GM12864 (cell line): ENCODE data around the gene SPAG8.

Experiments
- DNase-seq: peaks from one replicate; pipeline ENCODE4 v3.0.0-alpha.2; 2011; ENCODE audit warnings: low read depth
- H3K4me3 ChIP-seq: 2 replicates; pipeline ENCODE4 v1.5.1; 2011; ENCODE audit warnings: mild to moderate bottlenecking, low read depth, low read length, control low read depth
- TF ChIP-seq, protein P1 (sequence below): IDR thresholded peaks from 2 replicates; pipeline ENCODE4 v1.5.1; 2011; ENCODE audit warnings: low read depth, mild to moderate bottlenecking, moderate library complexity, low read length, control low read depth, inconsistent platforms; ENCODE audit errors: missing control alignments

Gene SPAG8

DNA sequence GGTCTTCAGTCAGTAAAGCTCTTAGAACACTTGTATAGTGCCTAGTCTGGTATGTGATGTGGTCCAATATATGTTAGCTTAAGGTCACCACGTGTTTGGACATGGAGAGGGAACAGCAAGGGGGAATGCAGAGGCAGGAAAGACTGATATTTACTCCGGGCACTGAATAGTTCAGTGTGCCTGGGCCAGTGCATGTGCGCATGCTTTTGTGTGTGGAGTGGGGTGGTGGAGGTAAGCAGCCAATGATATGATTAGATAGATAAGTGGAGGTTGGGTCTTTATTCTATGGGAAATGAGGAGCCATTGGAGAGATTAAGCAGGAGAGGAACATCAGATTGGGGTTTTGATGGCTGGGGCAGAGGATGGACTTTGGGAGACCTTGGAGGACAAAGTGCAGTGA lies 44.1 kb upstream of the SPAG8 start:
- H3K4me3 ChIP-seq: no peak overlapping the region
- TF ChIP-seq, protein P1, sequence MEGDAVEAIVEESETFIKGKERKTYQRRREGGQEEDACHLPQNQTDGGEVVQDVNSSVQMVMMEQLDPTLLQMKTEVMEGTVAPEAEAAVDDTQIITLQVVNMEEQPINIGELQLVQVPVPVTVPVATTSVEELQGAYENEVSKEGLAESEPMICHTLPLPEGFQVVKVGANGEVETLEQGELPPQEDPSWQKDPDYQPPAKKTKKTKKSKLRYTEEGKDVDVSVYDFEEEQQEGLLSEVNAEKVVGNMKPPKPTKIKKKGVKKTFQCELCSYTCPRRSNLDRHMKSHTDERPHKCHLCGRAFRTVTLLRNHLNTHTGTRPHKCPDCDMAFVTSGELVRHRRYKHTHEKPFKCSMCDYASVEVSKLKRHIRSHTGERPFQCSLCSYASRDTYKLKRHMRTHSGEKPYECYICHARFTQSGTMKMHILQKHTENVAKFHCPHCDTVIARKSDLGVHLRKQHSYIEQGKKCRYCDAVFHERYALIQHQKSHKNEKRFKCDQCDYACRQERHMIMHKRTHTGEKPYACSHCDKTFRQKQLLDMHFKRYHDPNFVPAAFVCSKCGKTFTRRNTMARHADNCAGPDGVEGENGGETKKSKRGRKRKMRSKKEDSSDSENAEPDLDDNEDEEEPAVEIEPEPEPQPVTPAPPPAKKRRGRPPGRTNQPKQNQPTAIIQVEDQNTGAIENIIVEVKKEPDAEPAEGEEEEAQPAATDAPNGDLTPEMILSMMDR: no peak
- DNase-seq: no peak

DNA sequence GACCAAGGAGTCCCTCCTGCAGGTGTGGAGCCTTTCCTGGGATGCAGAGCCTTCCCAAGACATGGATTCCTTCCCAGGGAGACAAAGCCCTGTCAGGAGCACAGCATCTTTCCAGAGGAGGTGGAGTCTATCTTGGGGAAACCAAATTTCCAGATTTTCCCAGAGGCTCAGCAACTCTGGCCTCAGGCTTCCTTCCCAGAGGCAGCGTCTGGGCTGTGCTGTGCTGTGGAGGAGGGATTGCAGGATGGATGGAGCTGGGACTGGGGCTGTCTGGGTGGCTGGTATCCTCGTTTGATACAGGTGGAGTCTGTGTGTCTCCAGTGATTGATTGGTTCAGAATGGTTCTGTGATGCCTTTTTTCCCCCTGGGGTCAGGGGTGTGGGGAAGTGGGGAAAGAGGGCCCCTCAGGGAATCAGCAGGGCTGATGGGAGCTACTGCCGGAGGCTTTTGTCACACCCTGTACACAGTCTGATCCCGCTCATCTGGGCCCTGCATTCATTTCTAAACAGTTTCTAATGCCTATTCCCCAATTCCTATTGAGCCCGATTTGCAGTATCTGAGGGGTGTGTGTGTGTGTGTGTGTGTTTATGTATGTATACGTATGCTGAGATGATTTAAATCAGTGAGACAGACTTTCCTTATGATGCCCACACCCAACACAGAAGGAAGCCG lies 42.2 kb upstream of the SPAG8 start:
- TF ChIP-seq, protein P1: no peak
- DNase-seq: no peak
- H3K4me3 ChIP-seq: no peak overlapping the region

DNA sequence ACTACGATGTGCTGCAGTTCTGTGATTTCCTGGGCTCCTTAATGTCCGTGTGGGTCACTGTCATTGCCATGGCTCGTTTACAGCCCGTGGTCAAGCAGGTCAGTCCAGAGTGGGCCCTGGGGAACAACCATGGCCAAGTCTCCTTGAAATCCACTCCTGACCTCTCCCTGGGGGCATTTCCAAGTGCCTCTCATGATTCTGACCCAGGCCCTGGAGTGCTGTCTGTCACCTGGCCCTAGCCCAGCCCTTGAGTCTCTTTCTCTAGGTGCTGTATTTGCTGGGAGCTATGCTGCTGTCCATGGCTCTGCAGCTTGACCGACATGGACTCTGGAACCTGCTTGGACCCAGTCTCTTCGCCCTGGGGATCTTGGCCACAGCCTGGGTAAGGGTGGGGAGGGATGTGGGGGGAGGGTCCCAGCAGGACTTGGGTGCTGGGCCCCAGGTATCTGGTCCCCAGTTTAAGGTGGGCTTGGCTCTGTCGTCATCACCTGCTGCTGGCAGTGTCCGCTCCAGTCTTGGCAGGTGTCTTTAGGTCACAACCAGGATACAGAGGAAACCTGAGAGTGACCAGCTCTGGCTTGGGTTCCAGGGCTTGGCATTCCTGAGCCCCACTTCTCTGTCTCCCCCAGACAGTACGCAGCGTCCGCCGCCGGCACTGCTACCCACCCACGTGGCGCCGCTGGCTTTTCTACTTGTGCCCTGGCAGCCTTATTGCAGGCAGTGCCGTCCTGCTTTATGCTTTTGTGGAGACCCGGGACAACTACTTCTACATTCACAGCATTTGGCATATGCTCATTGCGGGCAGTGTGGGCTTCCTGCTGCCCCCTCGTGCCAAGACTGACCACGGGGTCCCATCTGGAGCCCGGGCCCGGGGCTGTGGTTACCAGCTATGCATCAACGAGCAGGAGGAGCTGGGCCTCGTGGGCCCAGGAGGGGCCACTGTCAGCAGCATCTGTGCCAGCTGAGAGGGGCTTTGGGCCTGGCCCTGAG lies 41.1 kb upstream of the SPAG8 start:
- TF ChIP-seq, protein P1: no peak
- no peak overlapping the region for H3K4me3 ChIP-seq
- DNase-seq: no peak

DNA sequence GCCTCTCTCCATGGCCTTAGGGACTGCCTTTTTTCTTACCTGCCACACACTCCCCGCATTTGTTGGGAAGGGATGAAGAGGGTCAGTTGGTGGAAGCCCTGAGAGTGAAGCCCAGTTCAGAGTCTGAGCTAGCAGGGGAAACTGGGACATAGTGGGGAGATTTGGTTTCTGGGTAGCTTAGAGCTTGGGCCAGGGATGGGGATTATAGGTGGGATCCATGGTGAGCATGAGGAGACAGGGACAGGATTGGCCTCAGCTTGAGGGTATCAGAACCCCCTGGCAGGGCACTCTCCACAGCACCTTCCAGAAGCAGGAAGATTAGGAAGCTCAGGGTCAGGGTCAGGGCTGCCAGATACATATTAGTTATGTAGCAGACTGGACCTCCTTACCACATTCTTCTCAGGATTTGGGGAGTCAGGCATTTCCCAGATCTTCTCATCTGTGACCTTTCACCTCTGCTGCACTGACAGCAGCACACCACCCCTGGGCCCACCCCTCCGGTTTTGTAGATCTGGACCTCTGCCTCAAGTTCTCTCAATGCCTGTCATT lies 40.3 kb upstream of the SPAG8 start:
- TF ChIP-seq, protein P1: no peak
- no peak for DNase-seq
- no peak overlapping the region for H3K4me3 ChIP-seq

DNA sequence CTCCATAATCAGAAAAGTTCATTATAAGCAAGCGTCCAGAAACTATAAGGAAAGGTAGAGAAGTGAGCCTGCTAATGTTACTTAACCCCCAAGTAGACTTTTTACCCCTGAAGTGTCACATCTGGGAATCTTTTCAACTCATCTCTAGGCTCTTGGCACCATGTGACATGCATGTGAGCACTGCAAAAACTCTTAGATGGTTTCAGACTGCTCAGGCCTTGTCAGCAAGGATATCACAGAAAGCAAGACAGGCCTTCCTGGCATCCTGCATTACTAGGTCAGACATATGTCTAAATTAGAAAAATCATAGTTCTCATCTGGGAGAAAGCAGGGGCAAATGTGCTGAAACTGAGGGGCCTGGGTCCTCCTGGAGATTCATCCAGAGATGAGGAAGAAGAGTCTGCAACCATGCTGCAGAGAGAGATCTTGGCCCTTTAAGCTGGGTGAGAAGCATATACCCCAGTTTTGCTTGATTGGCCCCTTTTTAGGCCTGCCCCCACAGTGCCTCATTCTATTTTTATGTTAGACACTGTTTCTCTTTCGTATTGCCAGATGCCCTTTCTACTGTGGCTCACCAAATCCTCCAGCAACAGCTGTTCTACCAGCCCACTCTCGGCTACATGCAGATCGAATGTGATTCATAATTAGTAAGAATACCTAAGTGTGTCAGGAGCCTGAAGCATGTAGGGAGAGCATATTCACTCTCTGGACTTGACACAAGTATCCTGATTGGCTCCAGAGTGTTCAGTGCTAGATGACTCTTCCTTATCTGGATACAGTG lies 35.9 kb upstream of the SPAG8 start:
- TF ChIP-seq, protein P1: no peak
- H3K4me3 ChIP-seq: no peak overlapping the region
- DNase-seq: peak; percentile 86
